ENCODE results near the gene GALNT2.

GALNT2 gene

GRCh38 chr1:230196077-230196476, 129.0 kb downstream of the GALNT2 start:
- no peaks in the 10 kb centered on the region for H4K20me1 ChIP-seq (ENCODE audit: low read depth, low read length)

GRCh38 chr1:230197644-230198567, 130.9 kb downstream of the GALNT2 start:
- no peaks in the 10 kb centered on the region for H3K79me2 ChIP-seq (ENCODE audit: insufficient read depth, low read length)
- no peak overlapping the region for H3K4me2 ChIP-seq (ENCODE audit: low read depth, low read length, poor library complexity, severe bottlenecking)
- no peak for TF ChIP-seq EZH2phosphoT487 (conservative IDR thresholded peaks at IDR 0.05; ENCODE audit: low read length)
- no peaks in the 10 kb centered on the region for H3F3A ChIP-seq (ENCODE audit: insufficient read depth)
- H3K9me3 ChIP-seq (ENCODE audit: insufficient read depth, low read length), result no peaks in the 10 kb centered on the region
- no peaks in the 10 kb centered on the region for H3K27me3 ChIP-seq (ENCODE audit: low read length)
- H3K9ac ChIP-seq (ENCODE audit: low read length), result no peak overlapping the region
- H3K9me2 ChIP-seq (replicated peaks; ENCODE audit: insufficient read depth, low read length), result no peaks in the 10 kb centered on the region
- no peak overlapping the region for H3K4me3 ChIP-seq (ENCODE audit: insufficient read depth, low read length, poor library complexity, severe bottlenecking)
- no peaks in the 10 kb centered on the region for H4K20me1 ChIP-seq (ENCODE audit: low read depth, low read length)
- no peak overlapping the region for H3K27ac ChIP-seq (ENCODE audit: low read depth, low read length)
- H2AFZ ChIP-seq (ENCODE audit: low read depth, low read length, severe bottlenecking), result no peak overlapping the region
- no peaks in the 10 kb centered on the region for H3K36me3 ChIP-seq (ENCODE audit: low read length)

More at GRCh38 chr1:230196077-230196476, 129.0 kb downstream of the GALNT2 start:
- Histone ChIP-seq H3K4me3 (ENCODE audit: insufficient read depth, low read length, poor library complexity, severe bottlenecking) (no peak overlapping the region), H2AFZ (ENCODE audit: low read depth, low read length, severe bottlenecking) (no peak overlapping the region), H3K36me3 (ENCODE audit: low read length) (no peaks in the 10 kb centered on the region), H3K9me2 (replicated peaks; ENCODE audit: insufficient read depth, low read length) (no peaks in the 10 kb centered on the region), H3K4me2 (ENCODE audit: low read depth, low read length, poor library complexity, severe bottlenecking) (no peak overlapping the region), H3F3A (ENCODE audit: insufficient read depth) (no peaks in the 10 kb centered on the region), H3K79me2 (ENCODE audit: insufficient read depth, low read length) (no peaks in the 10 kb centered on the region), H3K27me3 (ENCODE audit: low read length) (no peaks in the 10 kb centered on the region), H3K9ac (ENCODE audit: low read length) (no peak overlapping the region), H3K27ac (ENCODE audit: low read depth, low read length) (no peak overlapping the region), H3K9me3 (ENCODE audit: insufficient read depth, low read length) (no peaks in the 10 kb centered on the region)
- TF ChIP-seq CTCF (IDR thresholded peaks at IDR 0.05; ENCODE audit: insufficient read depth, low read length, poor library complexity, severe bottlenecking) (no peak), EZH2phosphoT487 (conservative IDR thresholded peaks at IDR 0.05; ENCODE audit: low read length) (no peak)

- H4K20me1 ChIP-seq (ENCODE audit: low read depth, low read length), result no peaks in the 10 kb centered on the region
- H3K9ac ChIP-seq (ENCODE audit: low read length), result no peak overlapping the region
- no peak for TF ChIP-seq CTCF (IDR thresholded peaks at IDR 0.05; ENCODE audit: insufficient read depth, low read length, poor library complexity, severe bottlenecking)
- no peak for TF ChIP-seq EZH2phosphoT487 (conservative IDR thresholded peaks at IDR 0.05; ENCODE audit: low read length)
- H3K4me2 ChIP-seq (ENCODE audit: low read depth, low read length, poor library complexity, severe bottlenecking), result no peak overlapping the region
- H3F3A ChIP-seq (ENCODE audit: insufficient read depth), result no peaks in the 10 kb centered on the region
- H3K79me2 ChIP-seq (ENCODE audit: insufficient read depth, low read length), result no peaks in the 10 kb centered on the region
- no peak overlapping the region for H3K4me3 ChIP-seq (ENCODE audit: insufficient read depth, low read length, poor library complexity, severe bottlenecking)
- H3K9me3 ChIP-seq (ENCODE audit: insufficient read depth, low read length), result no peaks in the 10 kb centered on the region
- H3K36me3 ChIP-seq (ENCODE audit: low read length), result no peaks in the 10 kb centered on the region
- H3K27me3 ChIP-seq (ENCODE audit: low read length), result no peaks in the 10 kb centered on the region
- no peak overlapping the region for H3K27ac ChIP-seq (ENCODE audit: low read depth, low read length)
- no peaks in the 10 kb centered on the region for H3K9me2 ChIP-seq (replicated peaks; ENCODE audit: insufficient read depth, low read length)
- H2AFZ ChIP-seq (ENCODE audit: low read depth, low read length, severe bottlenecking), result no peak overlapping the region
Measured at GRCh38 chr1:230199034-230199433, 132.0 kb downstream of the GALNT2 start.

GRCh38 chr1:230199554-230199953, 132.5 kb downstream of the GALNT2 start:
- H3K79me2 ChIP-seq (ENCODE audit: insufficient read depth, low read length), result no peaks in the 10 kb centered on the region
- TF ChIP-seq CTCF (IDR thresholded peaks at IDR 0.05; ENCODE audit: insufficient read depth, low read length, poor library complexity, severe bottlenecking) (no peak), EZH2phosphoT487 (conservative IDR thresholded peaks at IDR 0.05; ENCODE audit: low read length) (no peak)
- H3K9me2 ChIP-seq (replicated peaks; ENCODE audit: insufficient read depth, low read length), result no peaks in the 10 kb centered on the region
- H2AFZ ChIP-seq (ENCODE audit: low read depth, low read length, severe bottlenecking), result no peak overlapping the region
- H3K4me3 ChIP-seq (ENCODE audit: insufficient read depth, low read length, poor library complexity, severe bottlenecking), result no peak overlapping the region
- H3K36me3 ChIP-seq (ENCODE audit: low read length), result no peaks in the 10 kb centered on the region
- H3K27ac ChIP-seq (ENCODE audit: low read depth, low read length), result no peak overlapping the region
- no peaks in the 10 kb centered on the region for H3F3A ChIP-seq (ENCODE audit: insufficient read depth)
- H4K20me1 ChIP-seq (ENCODE audit: low read depth, low read length), result no peaks in the 10 kb centered on the region
- H3K9ac ChIP-seq (ENCODE audit: low read length), result no peak overlapping the region
- no peaks in the 10 kb centered on the region for H3K9me3 ChIP-seq (ENCODE audit: insufficient read depth, low read length)
- H3K27me3 ChIP-seq (ENCODE audit: low read length), result no peaks in the 10 kb centered on the region
- H3K4me2 ChIP-seq (ENCODE audit: low read depth, low read length, poor library complexity, severe bottlenecking), result no peak overlapping the region
